ENCODE results near the gene NCKAP5. TPM values are rescaled to one million over a fixed set of nuclear protein-coding genes. Genes with fewer than 3 reads are reported as not detected.

NCKAP5 gene
- polyA plus RNA-seq, 3 donors = not detected

- Histone ChIP-seq H4K20me1 (ENCODE audit: insufficient read depth, low read length) (no peaks in the 10 kb centered on the region), H3K9ac (ENCODE audit: insufficient read depth, low read length, poor library complexity, severe bottlenecking) (no peak overlapping the region), H3K9me3 (replicated peaks in 1 of 2; ENCODE audit: control insufficient read depth in 1 of 2, insufficient read depth in 1 of 2, low read length in 2 of 2) (no peaks in the 10 kb centered on the region), H2AFZ (ENCODE audit: insufficient read depth, low read depth, low read length, poor library complexity, severe bottlenecking) (no peak overlapping the region), H3K4me2 (replicated peaks; ENCODE audit: extremely low read depth, low read length, poor library complexity, severe bottlenecking) (no peak overlapping the region), H3K27ac (ENCODE audit: low read depth in 1 of 2, low read length in 2 of 2) (no peak overlapping the region), H3K27me3 (ENCODE audit: control insufficient read depth in 2 of 2, insufficient read depth in 2 of 2, low read length in 2 of 2) (peaks cover 0 to under 1% of the 10 kb centered on the region in 2 donors), H3K4me1 (ENCODE audit: control insufficient read depth in 1 of 2, insufficient read depth in 2 of 2, low read length in 2 of 2) (no peaks in the 10 kb centered on the region), H3K79me2 (ENCODE audit: insufficient read depth, low read length) (no peaks in the 10 kb centered on the region), H3K36me3 (replicated peaks in 1 of 2; ENCODE audit: control insufficient read depth in 1 of 2, insufficient read depth in 2 of 2, low read length in 2 of 2) (no peaks in the 10 kb centered on the region), H3K4me3 (replicated peaks in 1 of 3; ENCODE audit: low read depth in 2 of 3, low read length in 3 of 3) (no peak overlapping the region)
- H3K36me3 Mint-ChIP-seq = no peaks in the 10 kb centered on the region
- intact Hi-C loops (cut with micrococcal nuclease) = no loop called here
- DNase-seq = no peak
- WGBS (ENCODE audit: insufficient coverage) = 100% methylated on average over 1 of the region's 4 CpGs
- no peak for TF ChIP-seq CTCF (IDR thresholded peaks at IDR 0.05)
- no peaks in the 10 kb centered on the region for H3K9me3 Mint-ChIP-seq
- peaks cover 2 to 4% (median 3%) of the 10 kb centered on the region in 3 donors for H3K27me3 Mint-ChIP-seq (ENCODE audit: low read depth in 3 of 3)
- H3K4me1 Mint-ChIP-seq = no peaks in the 10 kb centered on the region
- H3K27ac Mint-ChIP-seq = no peak overlapping the region
- H3K4me3 Mint-ChIP-seq = no peak overlapping the region
Measured at GRCh38 chr2:133562558-133562957, 5.7 kb downstream of the NCKAP5 start.

DNA sequence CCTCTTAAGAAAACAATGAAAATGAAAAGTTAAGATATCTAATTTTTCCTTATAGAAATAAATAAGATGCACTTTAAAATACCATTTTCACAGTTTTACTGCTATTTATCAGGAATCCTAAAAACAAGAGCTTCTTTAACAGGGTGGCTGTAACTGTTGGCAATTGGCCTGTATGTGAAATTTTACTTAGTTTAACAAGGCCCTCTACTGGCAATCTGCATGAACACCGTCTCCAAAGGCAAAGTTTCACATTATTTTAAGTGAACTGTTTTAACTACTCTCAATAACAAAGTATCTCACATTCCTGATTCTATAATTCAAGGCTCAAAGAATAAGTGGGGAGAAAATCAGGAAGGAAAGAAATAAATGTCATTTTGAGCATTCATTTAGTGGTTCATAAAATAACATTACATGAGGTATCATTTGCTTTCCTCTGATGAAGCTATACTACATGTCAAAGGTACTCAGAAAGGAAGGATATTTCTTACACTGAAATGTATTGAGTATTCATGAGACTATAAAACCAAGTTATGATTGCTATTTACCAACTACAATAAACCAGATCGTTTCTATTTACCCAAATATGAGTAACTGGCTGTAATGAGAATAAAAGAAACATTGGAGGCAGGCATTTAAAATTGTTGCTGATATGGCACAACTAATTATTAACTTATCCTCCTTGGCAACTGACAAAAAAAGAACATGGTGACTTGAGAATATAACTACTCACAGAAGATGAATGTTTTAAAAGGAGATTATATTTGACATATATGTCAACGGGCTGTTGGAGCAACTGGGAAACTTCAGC is 7.0 kb downstream of the NCKAP5 start:
- H3K4me1 Mint-ChIP-seq = no peaks in the 10 kb centered on the region
- intact Hi-C loops (cut with micrococcal nuclease) = no loop called here
- no peaks in the 10 kb centered on the region for H3K36me3 Mint-ChIP-seq

More for the DNA sequence above, 7.0 kb downstream of the NCKAP5 start:
- Mint-ChIP-seq H3K27ac (no peak overlapping the region), H3K9me3 (no peaks in the 10 kb centered on the region), H3K4me3 (no peak overlapping the region), H3K27me3 (ENCODE audit: low read depth in 3 of 3) (peaks cover 0 to 3% (median 0%) of the 10 kb centered on the region in 3 donors)
- Histone ChIP-seq H3K79me2 (ENCODE audit: insufficient read depth, low read length) (no peaks in the 10 kb centered on the region), H3K4me1 (ENCODE audit: control insufficient read depth in 1 of 2, insufficient read depth in 2 of 2, low read length in 2 of 2) (no peaks in the 10 kb centered on the region), H3K4me3 (replicated peaks in 1 of 3; ENCODE audit: low read depth in 2 of 3, low read length in 3 of 3) (no peak overlapping the region), H3K36me3 (replicated peaks in 1 of 2; ENCODE audit: control insufficient read depth in 1 of 2, insufficient read depth in 2 of 2, low read length in 2 of 2) (no peaks in the 10 kb centered on the region), H4K20me1 (ENCODE audit: insufficient read depth, low read length) (no peaks in the 10 kb centered on the region), H3K4me2 (replicated peaks; ENCODE audit: extremely low read depth, low read length, poor library complexity, severe bottlenecking) (no peak overlapping the region), H2AFZ (ENCODE audit: insufficient read depth, low read depth, low read length, poor library complexity, severe bottlenecking) (no peak overlapping the region), H3K9me3 (replicated peaks in 1 of 2; ENCODE audit: control insufficient read depth in 1 of 2, insufficient read depth in 1 of 2, low read length in 2 of 2) (no peaks in the 10 kb centered on the region), H3K9ac (ENCODE audit: insufficient read depth, low read length, poor library complexity, severe bottlenecking) (no peak overlapping the region), H3K27ac (ENCODE audit: low read depth in 1 of 2, low read length in 2 of 2) (no peak overlapping the region), H3K27me3 (ENCODE audit: control insufficient read depth in 2 of 2, insufficient read depth in 2 of 2, low read length in 2 of 2) (no peaks in the 10 kb centered on the region)
- no peak for TF ChIP-seq CTCF (IDR thresholded peaks at IDR 0.05)
- no CpG with 5 or more reads among the region's 3 CpGs for WGBS (ENCODE audit: insufficient coverage)
- no peak for DNase-seq
